Right renal cortex interstitium (tissue), 3 donors: ENCODE data around the gene CACNA1D. TPM values are rescaled to one million over a fixed set of nuclear protein-coding genes. Genes with fewer than 3 reads are reported as not detected.
"Not testable (repeated sequence)": the region's sequence is repeated elsewhere in the genome, so short reads cannot be mapped to it uniquely, and the experiment has no call there.

Source experiments
- DNase-seq, 3 donors: peaks; one replicate each; pipeline ENCODE4 v3.0.0-alpha.2; 2013; ENCODE audit warnings: low read depth in 3 of 3, low spot score in 2 of 3
- polyA plus RNA-seq, 3 donors: library from polyadenylated mRNA; unstranded; fragments of 120-200 nt; gene quantifications; one replicate each; pipeline ENCODE4 v1.2.1, GENCODE V29; 2013; ENCODE audit not compliant: insufficient read length in 3 of 3

The CACNA1D gene
- polyA plus RNA-seq, 3 donors, result 7.7 to 14.7 (median 9.1) TPM

DNA sequence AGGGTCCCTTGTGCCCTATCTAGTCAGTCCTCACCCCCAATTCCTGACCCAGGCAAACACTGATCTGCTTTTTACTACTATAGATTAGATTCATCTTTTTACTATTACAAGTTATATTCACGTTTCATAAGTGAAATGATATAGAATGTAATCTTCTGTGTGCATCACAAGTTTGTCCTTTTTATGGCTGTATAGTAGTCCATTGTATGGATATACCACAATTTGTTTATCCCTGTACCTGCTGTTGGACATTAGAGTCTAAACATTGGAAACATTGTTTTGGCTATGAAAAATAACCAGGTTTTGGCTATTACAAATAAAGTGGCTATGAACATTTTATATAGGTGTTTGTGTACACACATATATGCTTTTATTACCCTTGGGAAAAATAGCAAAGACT lies 112.4 kb downstream of the CACNA1D start:
- no peak for DNase-seq

GRCh38 chr3:53612508-53612907 lies 118.1 kb downstream of the CACNA1D start:
- DNase-seq, result no peak

GRCh38 chr3:53613125-53613524 lies 118.7 kb downstream of the CACNA1D start:
- no peak for DNase-seq

GRCh38 chr3:53614307-53614706 lies 119.9 kb downstream of the CACNA1D start:
- no peak for DNase-seq

- peak in 2 of 3 donors; percentile 18 to 40 for DNase-seq
Observed at GRCh38 chr3:53616321-53616720, 121.9 kb downstream of the CACNA1D start.

- no peak for DNase-seq
Observed at GRCh38 chr3:53616971-53617892, 122.8 kb downstream of the CACNA1D start.

DNA sequence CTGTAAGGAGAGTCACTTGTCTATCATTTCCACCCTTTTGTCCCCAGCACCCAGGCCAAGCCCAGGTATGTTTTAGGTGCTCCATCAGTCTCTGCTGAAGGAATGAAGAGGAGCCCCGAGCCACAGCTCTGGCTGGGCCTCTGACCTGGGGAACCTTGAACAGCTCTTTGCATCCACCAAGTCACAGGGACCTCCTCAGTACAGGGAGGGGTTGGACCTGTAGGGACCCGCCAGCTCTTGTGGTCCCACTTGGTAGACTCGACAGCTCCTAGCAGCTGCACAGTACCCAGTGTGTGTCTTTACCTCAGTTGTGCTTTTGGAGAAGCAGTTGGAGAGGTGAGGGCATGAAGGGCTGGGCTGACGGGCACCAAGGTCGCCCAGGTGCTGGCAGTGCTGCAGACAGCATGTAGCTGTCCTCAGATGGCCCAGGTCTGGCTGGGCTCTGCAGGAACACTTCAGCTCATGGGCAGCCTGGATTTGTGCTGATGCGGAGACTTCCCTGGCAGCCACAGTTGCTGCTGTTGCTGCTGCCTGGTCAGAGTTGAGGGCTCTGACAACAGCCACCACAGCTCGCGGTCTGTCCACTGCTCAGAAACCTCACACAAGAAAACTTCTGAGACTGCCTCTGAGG lies 123.6 kb downstream of the CACNA1D start:
- no peak for DNase-seq

GRCh38 chr3:53618524-53618906 lies 124.1 kb downstream of the CACNA1D start:
- no peak for DNase-seq

DNA sequence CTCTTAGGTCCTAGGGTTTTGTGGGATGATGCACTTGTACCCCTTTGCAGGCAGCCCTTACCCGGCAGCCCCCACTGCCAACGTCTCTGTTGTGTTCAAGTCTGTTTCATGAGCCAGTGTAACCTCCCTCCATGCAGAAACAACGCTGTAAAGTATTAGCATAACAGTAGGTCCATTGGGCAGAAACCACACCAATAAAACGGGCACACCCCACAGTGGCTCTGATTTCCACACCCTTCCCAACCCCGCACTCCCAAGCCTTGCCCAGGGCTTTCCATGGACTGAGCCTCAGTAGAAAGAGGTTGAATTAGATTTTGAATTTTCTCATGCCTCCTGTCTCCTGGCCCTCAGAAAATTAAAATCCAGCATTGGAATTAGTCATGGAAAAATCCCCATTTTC lies 124.5 kb downstream of the CACNA1D start:
- no peak for DNase-seq

DNA sequence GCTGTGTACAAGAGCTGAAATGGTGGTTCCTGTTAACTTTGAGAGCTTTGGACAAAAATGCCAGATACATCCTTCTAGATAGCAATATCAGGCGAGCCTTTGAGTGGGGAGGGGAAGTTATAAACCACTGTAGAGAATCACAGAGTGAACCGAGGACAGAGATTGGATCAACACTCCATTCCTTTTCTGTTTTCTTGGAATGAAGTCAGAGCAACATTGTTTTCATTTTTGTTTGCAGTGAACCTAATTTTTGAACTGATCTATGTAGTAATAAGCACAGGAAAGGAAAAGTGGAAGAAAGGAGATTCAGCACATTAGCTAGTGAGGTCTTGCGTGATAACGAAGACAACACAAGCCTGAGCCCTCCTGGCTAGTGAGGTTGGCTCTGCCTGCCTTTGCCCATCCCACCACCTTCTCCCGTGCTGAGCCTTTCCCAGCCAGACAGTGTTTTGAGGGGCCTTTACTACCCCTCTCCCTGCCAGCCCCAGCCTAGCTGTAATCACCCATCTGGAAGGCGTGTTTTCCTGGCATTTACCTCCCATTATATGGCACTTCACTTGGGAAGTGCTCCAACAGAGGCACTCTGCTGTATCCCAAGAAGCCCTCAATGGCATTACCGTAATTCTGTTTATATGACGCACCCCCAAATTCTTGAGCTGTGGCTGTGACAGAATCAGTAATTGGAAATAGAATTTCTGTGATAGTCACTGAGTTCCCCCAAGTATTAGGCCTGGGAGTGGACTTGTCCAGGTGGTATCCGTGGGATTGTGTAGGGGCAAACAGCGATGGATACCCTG lies 129.8 kb downstream of the CACNA1D start:
- DNase-seq, result no peak

DNA sequence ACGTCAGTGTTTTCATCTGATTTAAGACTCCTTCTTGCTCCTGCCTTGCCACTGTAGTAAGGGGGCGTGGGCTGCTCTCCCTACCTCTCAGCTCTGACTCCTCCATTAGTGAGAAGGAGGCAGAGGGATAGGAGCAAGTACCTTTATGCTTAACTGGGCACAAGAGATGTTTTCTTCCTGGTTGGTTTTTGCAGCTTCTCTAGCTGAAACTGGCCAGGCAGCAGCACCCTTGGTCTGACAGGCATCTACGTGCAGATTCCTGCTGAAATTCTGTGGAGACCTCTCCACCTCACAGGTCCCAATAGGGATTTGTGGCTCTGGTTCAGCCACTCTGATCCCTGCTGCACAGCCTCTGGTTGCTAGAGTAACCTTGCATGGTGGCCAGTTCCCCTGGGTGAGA lies 132.5 kb downstream of the CACNA1D start:
- DNase-seq, result no peak

GRCh38 chr3:53628536-53629401 lies 134.4 kb downstream of the CACNA1D start:
- no peak for DNase-seq

- no peak for DNase-seq
Observed at GRCh38 chr3:53629402-53629723, 135.0 kb downstream of the CACNA1D start.

DNA sequence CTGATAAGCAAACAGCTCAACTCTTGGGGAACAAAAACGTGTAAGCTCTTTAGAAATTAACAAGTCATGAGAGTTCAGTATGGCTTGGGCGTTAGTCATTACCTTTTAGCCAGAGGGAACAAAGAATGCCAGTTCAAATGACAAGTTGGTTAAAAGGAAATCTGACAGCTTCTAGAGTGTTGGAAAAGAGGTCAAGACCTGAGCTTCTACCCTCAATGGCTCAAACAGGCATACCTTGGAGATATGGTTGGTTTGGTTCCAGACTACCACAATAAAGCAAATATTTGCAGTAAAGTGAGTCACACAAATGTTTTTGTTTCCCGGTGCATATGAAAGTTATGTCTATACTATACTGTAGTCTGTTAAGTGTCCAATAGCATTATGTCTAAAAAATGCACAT lies 136.1 kb downstream of the CACNA1D start:
- no peak for DNase-seq

GRCh38 chr3:53633197-53633787 lies 138.9 kb downstream of the CACNA1D start:
- DNase-seq, result no peak

DNA sequence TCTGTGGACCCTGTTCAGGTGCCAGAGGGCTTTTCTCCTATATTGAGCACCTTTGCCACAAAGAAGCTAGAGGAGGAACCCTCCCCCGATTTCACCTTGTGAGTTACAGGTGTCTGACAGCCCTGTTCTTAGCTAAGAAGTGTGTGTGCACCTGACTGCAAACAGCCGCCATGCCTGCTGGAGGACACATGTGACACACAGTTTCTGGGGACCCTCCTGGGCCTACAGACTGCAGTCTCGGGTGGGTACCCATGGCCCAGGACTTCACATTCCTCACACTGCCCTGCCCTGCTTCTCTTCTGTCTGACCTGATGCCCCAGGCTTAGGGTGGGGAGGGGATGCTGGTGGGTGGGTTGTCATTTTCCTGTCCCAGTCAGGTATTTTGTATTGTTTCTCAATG lies 140.6 kb downstream of the CACNA1D start:
- DNase-seq, result no peak

DNA sequence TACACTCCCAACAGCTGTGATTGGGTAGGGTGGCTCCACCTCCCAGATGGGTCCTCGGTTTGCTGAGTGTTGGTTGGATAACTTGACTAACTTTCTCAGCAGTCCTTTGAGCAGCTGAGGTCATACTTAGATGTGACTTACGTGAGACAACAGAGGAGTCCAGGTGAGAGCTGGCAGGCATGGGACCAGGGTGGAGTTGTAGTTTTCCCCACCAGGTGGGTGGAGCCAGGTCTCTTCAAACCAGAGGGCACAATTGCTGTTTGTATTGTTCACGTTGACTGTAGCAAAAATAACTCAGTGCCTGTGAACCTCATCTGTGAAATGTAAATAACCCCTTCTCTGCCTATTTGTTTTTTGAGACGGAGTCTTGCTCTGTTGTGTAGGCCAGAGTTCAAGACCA lies 144.4 kb downstream of the CACNA1D start:
- not testable (repeated sequence) for DNase-seq

GRCh38 chr3:53641397-53641796 lies 147.0 kb downstream of the CACNA1D start:
- DNase-seq, result no peak

GRCh38 chr3:53642211-53642610 lies 147.8 kb downstream of the CACNA1D start:
- DNase-seq, result no peak

DNA sequence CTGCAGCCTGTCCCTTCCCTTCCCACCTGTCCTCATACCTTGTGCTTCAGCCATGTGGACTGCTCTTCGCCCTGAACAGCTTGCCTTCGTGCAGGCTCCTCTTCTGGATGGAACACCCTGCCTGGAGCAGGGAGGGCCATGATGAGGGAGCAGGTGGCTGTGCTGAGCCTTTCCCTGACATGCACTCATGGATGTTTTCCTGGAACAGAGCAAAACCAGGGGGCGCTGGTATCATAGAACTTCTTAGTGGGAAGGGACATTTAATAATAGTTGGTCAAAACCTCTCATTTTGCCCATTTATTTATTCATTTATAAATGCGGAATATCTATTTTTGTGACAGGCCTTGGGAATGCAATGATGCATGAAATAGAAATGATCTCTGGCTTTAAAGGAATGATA lies 149.3 kb downstream of the CACNA1D start:
- no peak for DNase-seq
